IPS-20b (cell line): ENCODE results near the gene AARS2.

Experiments used
- H3K27ac ChIP-seq: one replicate; pipeline ENCODE4 v1.5.1; 2013; ENCODE audit warnings: low read length
- H3K27me3 ChIP-seq: 2 replicates; pipeline ENCODE4 v1.6.1; 2013; ENCODE audit warnings: mild to moderate bottlenecking, low read length, inconsistent platforms; ENCODE audit not compliant: insufficient read depth
- H3K36me3 ChIP-seq: 2 replicates; pipeline ENCODE4 v1.6.1; 2013; ENCODE audit warnings: low read depth, mild to moderate bottlenecking, inconsistent platforms, low read length, moderate library complexity; ENCODE audit not compliant: insufficient read depth
- H3K4me1 ChIP-seq: 2 replicates; pipeline ENCODE4 v1.6.1; 2013; ENCODE audit warnings: mild to moderate bottlenecking, control low read depth, inconsistent platforms, low read length, moderate library complexity; ENCODE audit not compliant: insufficient read depth
- H3K4me3 ChIP-seq: 2 replicates; pipeline ENCODE4 v1.5.1; 2013; ENCODE audit warnings: mild to moderate bottlenecking, low read length, inconsistent platforms
- H3K9ac ChIP-seq: 2 replicates; pipeline ENCODE4 v1.6.1; 2013; ENCODE audit warnings: low read depth, mild to moderate bottlenecking, inconsistent platforms, low read length, moderate library complexity
- H3K9me3 ChIP-seq: 2 replicates; pipeline ENCODE4 v1.6.1; 2013; ENCODE audit warnings: mild to moderate bottlenecking, low read depth, low read length, inconsistent platforms; ENCODE audit not compliant: insufficient read depth

AARS2 gene

GRCh38 chr6:44284121-44284520 lies 29.0 kb downstream of the AARS2 start:
- no peaks in the 10 kb centered on the region for H3K4me1 ChIP-seq
- no peaks in the 10 kb centered on the region for H3K36me3 ChIP-seq
- peaks cover 73% of the 10 kb centered on the region for H3K27me3 ChIP-seq
- no peaks in the 10 kb centered on the region for H3K9me3 ChIP-seq
- H3K9ac ChIP-seq, result no peak overlapping the region
- H3K4me3 ChIP-seq, result no peak overlapping the region
- no peak overlapping the region for H3K27ac ChIP-seq

- no peak overlapping the region for H3K4me3 ChIP-seq
- H3K4me1 ChIP-seq, result no peaks in the 10 kb centered on the region
- no peaks in the 10 kb centered on the region for H3K36me3 ChIP-seq
- no peak overlapping the region for H3K27ac ChIP-seq
- peaks cover 76% of the 10 kb centered on the region for H3K27me3 ChIP-seq
- H3K9me3 ChIP-seq, result no peaks in the 10 kb centered on the region
- H3K9ac ChIP-seq, result no peak overlapping the region
These were observed 34.1 kb downstream of the AARS2 start for GRCh38 chr6:44278774-44279697.

GRCh38 chr6:44278315-44278714 lies 34.8 kb downstream of the AARS2 start:
- H3K27me3 ChIP-seq, result peaks cover 72% of the 10 kb centered on the region
- no peak overlapping the region for H3K9ac ChIP-seq
- H3K27ac ChIP-seq, result no peak overlapping the region
- no peaks in the 10 kb centered on the region for H3K36me3 ChIP-seq
- no peaks in the 10 kb centered on the region for H3K9me3 ChIP-seq
- no peaks in the 10 kb centered on the region for H3K4me1 ChIP-seq
- no peak overlapping the region for H3K4me3 ChIP-seq

GRCh38 chr6:44277763-44278162 lies 35.4 kb downstream of the AARS2 start:
- Histone ChIP-seq H3K4me1 (no peaks in the 10 kb centered on the region), H3K27me3 (peaks cover 73% of the 10 kb centered on the region), H3K9ac (no peak overlapping the region), H3K36me3 (no peaks in the 10 kb centered on the region), H3K9me3 (no peaks in the 10 kb centered on the region), H3K27ac (no peak overlapping the region), H3K4me3 (no peak overlapping the region)

GRCh38 chr6:44276667-44277640 lies 36.2 kb downstream of the AARS2 start:
- Histone ChIP-seq H3K27ac (no peak overlapping the region), H3K36me3 (no peaks in the 10 kb centered on the region), H3K9me3 (no peaks in the 10 kb centered on the region), H3K27me3 (peaks cover 76% of the 10 kb centered on the region), H3K4me1 (no peaks in the 10 kb centered on the region; the same call in 1 of the 2 replicates), H3K9ac (no peak overlapping the region), H3K4me3 (no peak overlapping the region)

- Histone ChIP-seq H3K4me1 (peaks cover 2% of the 10 kb centered on the region; the same call in 1 of the 2 replicates), H3K9ac (no peak overlapping the region), H3K9me3 (no peaks in the 10 kb centered on the region), H3K27ac (no peak overlapping the region), H3K4me3 (no peak overlapping the region; the same call in 1 of the 2 replicates), H3K27me3 (peaks cover 80% of the 10 kb centered on the region), H3K36me3 (no peaks in the 10 kb centered on the region)
These were observed 37.1 kb downstream of the AARS2 start for GRCh38 chr6:44275749-44276648.

GRCh38 chr6:44275271-44275748 lies 37.8 kb downstream of the AARS2 start:
- no peak overlapping the region for H3K27ac ChIP-seq

GRCh38 chr6:44273617-44274016 lies 39.5 kb downstream of the AARS2 start:
- Histone ChIP-seq H3K27ac (no peak overlapping the region), H3K27me3 (peaks cover 81% of the 10 kb centered on the region), H3K9ac (no peak overlapping the region), H3K36me3 (no peaks in the 10 kb centered on the region), H3K4me1 (peaks cover 8% of the 10 kb centered on the region; the same call in 1 of the 2 replicates), H3K4me3 (no peak overlapping the region), H3K9me3 (no peaks in the 10 kb centered on the region)

More at GRCh38 chr6:44275271-44275748, 37.8 kb downstream of the AARS2 start:
- H3K4me3 ChIP-seq, result no peak overlapping the region; the same call in 1 of the 2 replicates
- no peaks in the 10 kb centered on the region for H3K9me3 ChIP-seq
- peaks cover 80% of the 10 kb centered on the region for H3K27me3 ChIP-seq
- no peak overlapping the region for H3K9ac ChIP-seq
- H3K36me3 ChIP-seq, result no peaks in the 10 kb centered on the region
- peaks cover 2% of the 10 kb centered on the region; the same call in 1 of the 2 replicates for H3K4me1 ChIP-seq

GRCh38 chr6:44272999-44273566 lies 40.1 kb downstream of the AARS2 start:
- Histone ChIP-seq H3K27ac (no peak overlapping the region), H3K4me1 (peaks cover 13% of the 10 kb centered on the region; the same call in 1 of the 2 replicates), H3K4me3 (no peak overlapping the region), H3K27me3 (peaks cover 78% of the 10 kb centered on the region), H3K9ac (no peak overlapping the region), H3K9me3 (no peaks in the 10 kb centered on the region), H3K36me3 (no peaks in the 10 kb centered on the region)

GRCh38 chr6:44272529-44272928 lies 40.6 kb downstream of the AARS2 start:
- Histone ChIP-seq H3K9me3 (no peaks in the 10 kb centered on the region), H3K27me3 (peaks cover 72% of the 10 kb centered on the region), H3K9ac (no peak overlapping the region), H3K4me1 (peaks cover 13% of the 10 kb centered on the region; the same call in 1 of the 2 replicates), H3K36me3 (no peaks in the 10 kb centered on the region), H3K27ac (no peak overlapping the region), H3K4me3 (no peak overlapping the region)
